NCI-H1105 (cell line): ENCODE results near the gene BLOC1S3.

ENCODE experiments used
- DNase-seq: peaks from one replicate; lab custom pipeline; 2025; lab: John Stamatoyannopoulos, UW

BLOC1S3 gene

DNA sequence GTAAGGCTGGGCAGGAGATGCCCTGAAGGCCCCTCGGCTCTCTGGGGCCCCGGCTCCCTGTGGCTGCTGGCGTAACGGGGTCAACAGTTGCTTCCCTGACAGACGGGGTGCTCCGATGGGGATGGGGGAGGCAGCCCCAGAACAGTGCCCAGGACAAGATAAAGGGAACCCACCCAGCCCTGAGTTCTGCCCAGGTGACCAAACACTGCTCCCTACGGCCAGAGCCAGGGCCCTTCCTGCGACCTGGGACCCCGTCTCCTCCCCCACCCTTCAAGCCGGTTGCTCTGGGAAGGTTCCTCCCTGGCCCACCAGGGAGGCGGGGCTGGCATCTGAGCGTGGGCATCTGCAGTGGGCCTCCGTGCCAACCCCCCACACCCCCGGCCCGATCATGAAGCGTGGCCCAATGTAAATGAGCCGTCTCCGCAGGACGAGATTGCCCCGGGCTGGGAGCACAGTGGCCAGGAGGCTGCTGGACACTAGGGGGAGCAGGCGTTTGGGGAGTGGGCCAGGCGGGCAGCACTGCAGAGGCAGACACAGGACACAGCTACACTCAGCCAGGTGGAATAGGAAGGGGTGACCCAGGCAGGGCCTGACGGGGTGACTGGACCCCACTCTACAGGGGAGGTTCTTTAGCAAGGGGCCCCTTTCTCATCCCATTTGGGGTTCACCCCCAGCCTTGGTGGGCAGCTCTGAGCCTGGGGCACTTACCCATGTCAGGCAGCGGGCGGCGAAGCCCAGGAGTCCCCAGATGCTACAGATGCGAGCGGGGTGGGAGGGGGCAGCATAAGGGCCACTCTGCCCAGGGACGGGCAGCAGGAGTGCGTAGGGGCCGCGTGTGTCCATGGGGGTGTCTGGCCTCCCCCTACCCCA is 16.6 kb upstream of the BLOC1S3 start:
- DNase-seq = no peak

DNA sequence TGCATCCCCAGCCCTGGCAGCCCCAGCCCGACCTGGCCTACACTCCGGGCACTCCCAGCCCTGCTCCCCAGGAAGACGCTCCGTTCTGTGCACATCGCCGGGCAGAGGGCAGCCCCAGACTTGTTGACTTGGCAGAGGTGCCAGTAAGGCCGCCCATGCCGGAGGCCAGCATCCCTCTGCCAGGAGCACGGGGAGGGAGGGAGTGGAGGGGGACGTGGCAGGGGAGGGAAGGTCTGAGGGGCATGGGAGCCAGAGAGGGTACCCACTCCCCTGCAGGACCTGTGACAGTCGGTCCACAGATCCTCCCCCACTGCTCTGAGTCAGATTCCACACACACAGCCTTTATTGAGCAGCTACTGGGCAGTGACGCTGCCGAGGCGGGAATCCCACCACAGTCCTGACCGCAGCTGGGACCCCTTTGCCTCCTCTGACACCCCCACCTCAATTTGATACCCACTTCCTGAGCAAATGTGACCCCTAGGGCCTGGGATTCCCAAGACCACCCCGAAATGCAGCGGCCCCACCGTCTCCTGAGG is 15.9 kb upstream of the BLOC1S3 start:
- no peak for DNase-seq

DNA sequence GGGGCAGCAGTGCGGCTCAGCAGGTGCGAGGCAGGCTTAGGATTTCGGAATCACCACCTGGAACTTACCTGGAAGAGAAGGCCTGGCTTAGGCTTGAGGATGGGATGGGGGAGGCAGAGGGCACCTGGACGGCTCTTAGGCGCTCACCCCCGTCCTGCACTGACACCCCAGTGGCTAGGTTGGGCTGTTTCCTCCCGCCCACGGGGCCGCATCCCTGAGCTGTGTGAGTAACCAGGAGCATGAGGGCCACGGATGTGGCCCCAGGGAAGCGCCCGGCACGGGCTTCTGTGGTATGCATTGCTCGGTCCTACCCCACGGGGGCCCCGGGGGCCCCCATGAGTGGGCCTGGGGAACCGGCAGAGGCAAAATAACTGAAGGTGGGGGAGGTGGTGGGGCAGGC is 15.4 kb upstream of the BLOC1S3 start:
- no peak for DNase-seq

DNA sequence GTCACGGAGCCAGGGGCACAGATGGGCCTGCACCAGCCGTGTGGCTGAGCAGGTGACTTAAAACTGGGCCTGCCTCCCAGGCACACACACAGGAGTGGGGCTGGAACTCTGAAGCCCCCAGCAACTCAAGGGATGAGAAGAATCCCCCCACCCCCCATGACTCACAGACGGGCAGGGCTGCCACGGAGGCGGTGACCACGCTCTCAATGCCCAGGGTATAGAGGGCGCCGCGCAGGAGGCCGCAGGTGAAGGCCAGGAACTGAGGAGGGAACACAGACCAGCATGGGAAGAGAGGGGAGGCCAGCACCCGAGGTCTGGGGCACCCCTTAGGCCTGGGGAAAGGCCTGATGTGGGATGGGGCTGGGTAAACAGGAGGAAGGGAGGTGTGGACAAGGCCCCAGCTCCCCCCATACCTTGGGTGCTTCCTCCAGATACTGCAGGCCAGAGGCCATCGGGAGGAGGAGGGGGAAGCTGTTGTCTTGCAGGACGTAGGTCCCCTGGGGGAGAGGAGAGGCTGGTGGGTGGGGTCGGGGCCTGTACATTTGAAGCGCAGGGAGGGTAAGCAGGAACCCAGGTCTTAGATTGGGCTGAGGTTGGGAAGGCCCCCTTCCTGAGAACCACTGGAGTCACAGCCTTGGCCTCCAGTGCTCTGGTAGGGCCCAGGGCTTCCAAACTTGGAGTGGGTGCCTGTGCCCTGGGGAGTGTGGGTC is 14.7 kb upstream of the BLOC1S3 start:
- no peak for DNase-seq

DNA sequence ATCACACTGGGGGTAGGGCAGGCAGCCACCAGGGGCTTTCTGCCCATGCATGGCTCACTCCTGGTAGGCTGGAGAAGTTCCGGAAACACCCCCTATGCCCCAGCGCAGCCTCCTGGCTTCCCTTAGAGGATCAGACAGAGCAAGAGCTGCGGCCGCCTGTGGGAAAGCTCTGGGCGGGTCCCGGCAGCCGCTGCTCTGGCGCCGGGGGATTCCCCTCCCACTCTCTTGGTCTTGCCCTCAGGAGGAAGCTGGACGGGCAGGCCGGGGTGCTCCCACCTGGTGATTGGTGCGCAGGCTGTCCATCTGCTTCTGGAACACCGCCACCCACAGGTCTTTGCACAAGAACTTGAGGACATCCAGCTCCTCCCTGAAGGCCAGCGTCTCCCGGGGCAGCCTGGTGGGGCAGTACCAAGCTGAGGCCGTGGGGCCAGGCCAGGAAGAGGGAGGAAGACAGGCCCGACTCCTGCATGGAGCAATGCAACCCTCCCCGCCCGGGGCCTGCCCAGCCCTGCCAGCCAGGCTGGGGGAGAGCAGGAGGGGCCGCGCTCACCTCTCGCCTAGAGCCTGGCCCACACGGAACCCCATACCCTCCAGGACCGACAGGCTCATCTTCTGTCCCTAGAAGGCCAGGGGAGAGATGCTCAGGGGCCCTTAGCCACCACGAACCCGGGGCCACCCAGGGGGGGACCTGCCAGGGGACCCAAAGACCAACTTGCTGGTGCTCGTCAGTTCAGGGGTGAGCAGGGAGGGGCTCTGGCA is 13.8 kb upstream of the BLOC1S3 start:
- DNase-seq = no peak

DNA sequence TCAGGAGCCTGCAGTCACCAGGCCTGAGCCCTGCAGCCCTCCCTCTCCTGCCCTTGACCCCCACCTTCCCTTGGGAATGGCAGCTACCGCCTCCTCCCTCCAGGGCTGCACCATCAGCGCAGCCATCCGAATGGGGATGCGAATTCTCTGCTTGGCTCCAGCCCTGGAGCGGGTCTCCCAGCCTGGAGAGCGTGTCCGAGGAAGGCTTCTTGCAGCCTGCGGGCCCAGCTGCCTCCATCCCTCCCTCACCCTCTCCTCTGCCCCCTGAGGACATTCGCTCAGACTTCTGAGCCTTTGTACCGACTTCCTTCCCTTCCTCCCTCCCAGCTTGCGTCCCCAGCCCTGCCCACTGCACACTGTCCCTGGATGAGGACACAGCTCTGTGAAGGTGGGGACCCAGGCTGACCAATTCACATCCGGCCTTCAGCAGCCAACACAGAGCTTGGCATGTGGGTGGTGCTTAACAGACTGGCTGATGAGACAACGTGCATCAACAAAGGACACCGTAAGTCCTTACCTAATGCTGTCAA is 11.8 kb upstream of the BLOC1S3 start:
- DNase-seq = no peak

DNA sequence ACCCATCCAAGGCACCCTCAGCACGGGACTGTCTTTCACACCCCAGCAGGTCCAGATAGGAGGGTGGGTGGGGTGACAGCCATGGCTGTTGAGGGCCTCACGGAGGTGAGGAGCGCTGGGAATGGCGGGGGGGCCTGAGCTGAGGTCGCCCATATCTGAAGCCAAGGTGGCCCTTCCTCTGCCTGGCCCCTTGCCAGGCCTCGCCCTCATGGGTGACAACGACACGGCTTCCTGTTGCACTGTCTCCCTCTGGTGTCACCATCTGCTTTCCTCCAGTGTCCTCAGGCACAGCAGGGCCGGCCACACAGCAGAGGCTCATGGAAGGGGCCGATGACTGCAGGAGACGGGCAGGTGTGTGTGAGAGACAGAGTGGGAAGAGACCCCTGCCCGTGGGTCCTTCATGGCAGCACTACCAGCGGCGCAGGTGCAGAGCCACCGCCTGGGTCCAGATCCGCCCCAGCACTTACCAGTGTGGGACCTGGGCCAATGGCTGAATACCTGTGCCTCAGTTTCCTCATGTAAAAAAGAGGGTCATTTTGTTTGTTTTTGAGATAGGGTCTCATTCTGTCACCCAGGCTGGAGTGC is 9.7 kb upstream of the BLOC1S3 start:
- DNase-seq = no peak

DNA sequence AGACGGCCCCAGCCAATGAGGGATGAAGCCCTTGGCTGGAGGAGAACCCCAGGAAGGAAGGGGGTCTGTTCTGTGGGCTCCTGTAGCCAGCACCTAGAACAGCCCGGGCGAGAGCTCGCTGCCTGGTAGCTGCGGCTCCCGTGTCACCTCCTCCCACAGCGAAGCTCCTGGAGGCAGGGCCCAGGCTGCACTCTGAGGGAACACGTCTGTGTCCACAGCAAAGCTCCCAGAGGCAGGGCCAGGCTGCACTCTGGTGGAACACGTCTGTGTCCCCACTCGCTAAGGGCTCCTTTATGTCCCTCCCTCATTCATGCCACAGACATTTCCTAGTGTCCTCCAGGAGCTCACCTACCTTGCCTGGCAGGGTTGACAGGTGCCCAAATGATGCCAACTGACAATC is 9.0 kb upstream of the BLOC1S3 start:
- DNase-seq = no peak

DNA sequence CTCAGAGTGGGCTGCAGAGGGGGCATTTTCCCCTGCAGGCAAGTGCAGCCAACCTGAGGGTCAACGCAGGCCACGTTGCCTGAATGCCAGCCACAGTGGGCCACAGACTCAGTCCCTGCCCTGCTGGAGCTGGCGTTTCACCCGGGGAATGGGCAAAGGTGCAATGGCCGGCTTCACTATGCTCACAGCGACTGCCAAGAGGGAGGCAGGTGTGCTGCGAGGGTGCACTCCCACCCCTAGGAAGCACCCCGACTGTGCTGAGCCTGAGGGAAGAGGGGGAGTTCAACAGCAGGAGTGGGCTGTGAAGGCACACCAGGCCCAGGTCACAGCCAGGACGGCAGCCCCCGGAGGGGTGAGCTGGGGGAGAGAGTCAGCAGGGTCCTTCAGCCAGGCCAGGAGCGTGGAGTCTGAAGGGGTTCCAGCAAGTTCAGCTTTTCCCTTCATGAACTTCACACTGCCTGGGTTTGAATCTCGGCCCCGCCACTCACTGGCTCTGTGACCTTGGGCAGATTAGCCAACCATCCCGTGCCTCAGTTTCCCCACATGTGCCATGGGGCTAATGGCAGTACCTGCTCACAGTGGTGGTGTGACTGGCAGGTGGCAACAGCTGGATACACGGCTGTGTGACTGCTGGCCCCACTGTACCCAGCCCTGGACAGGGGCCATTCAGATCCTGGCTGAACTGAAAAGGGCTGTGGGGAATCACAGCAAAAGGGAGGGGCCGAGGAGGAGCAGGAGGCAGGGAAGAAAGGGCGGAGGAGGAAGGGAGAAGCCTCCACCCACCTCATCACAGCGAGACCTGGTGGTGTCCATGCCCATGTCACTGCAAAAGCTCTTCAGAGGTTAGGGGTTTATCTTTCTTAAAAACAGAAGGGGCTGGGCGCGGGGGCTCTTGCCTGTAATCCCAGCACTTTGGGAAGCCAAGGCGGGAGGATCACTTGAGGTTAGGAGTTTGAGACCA is 8.2 kb upstream of the BLOC1S3 start:
- DNase-seq = no peak

DNA sequence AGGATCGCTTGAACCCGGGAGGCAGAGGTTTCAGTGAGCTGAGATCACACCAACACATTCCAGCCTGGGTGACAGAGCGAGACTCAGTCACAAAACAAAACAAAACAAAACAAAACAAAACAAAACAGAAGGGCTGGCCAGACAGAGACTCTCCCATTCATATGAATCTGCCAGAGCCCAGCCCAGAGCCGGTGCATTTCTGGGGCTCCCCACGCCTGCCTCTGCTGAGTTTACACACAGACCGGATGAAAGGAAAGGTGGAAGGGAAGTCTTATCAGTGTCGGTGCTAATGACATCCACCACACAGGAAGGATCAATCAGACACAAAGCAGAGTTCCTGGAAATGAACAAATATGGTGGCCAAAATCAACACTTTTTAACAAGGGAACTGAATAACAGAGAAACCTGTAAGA is 7.4 kb upstream of the BLOC1S3 start:
- DNase-seq = no peak

DNA sequence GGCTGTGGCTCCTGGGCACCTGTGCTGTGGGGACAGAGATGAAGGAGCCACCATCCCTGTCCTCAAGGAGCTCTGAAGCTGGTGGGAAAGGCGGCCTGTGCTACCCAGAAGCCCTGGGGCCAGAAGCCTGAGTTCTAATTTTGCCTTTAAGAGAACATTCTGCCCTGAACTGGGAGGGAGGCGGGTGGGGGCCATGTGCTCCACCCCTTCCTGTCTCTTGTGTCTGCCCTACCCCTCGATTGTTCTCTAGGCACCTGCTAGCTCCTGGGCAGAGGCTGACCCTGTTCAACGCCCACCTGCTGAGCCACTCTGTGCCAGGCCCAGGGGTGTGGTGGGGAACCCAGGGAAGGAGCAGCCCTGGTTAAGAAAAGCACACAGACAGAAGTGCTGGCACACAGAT is 6.4 kb upstream of the BLOC1S3 start:
- DNase-seq = no peak

DNA sequence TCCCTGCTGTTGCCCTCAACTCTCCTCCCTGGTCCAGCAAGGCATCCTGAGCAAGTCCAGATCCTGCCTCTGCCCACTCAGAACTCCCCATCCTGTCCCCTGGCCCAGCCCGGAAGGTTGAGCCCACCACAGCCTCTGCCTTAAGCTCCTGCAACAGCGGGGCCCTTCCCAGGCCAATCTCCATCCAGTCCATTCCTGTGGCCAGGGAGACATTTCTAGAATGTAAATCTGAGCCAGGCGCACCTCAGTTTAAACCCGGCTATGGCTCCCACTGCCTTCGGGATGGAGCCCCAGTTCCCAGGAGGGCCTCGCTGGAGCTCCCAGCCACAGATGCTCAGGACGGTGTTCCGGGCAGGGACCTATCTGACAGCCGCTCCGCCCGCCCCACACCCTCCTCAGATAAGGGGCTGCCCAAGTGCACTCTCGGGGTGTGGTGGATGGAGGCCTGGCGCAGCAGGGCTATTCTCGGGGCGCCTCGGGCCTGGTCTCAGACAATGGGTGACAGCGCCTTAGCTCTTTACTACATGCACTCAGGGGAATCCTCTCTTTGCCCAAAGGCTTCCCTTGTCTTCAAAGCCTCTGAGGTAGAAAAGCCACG is 5.9 kb upstream of the BLOC1S3 start:
- no peak for DNase-seq

DNA sequence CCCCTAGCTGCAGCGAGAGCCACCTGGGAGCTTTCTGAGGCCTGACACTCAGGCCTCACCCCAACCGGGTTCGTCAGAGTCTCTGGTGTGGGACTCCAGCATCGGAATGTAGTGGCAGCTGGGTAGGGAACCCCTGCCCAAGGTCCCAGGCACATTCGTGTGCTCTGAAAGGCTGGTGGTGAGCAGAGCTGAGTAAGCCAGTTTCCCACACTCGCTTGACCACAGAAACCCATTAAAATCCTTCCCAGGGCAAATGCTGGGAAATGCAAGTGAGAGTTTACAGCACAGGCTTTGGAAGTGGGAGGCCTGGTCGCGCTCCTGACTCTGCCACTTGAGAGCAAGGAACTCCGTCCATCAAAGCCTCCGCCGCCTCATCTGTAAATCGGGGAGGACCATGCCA is 4.8 kb upstream of the BLOC1S3 start:
- DNase-seq = no peak

DNA sequence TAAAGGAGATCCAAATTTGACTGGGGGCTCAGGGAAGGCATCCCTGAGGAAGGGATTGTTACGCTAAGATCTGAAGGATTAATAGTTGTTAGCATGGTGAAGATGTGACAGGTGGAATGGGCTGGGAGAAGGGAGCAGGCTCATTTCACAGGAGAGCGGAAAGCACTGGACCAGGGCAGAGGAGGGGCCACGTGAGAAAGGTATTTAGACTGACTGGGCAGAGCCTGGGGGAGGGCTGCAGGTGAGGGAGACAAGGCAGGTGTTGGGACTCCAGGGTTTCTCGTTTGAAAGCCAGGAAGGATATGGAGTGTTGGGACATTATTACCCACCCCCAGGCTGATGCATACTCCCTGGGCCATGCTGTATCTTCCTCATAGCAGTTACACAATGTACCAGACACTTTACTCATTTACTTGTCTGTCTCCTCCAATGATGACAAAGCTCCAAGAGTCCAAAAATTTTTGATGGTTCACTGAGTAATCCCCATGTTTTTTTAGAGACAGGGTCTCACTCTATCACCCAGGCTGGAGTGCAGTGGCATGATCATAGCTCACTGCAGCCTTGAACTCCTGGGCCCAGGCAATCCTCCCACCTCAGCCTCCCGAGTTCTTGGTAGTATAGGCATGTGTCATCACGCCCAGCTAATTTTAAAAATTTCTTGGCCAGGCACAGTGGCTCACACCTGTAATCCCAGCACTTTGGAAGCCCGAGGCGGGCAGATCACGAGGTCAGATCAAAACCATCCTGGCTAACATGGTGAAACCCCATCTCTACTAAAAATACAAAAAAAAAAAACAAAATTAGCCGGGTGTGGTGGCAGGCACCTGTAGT is 2.9 kb upstream of the BLOC1S3 start:
- DNase-seq = no peak

DNA sequence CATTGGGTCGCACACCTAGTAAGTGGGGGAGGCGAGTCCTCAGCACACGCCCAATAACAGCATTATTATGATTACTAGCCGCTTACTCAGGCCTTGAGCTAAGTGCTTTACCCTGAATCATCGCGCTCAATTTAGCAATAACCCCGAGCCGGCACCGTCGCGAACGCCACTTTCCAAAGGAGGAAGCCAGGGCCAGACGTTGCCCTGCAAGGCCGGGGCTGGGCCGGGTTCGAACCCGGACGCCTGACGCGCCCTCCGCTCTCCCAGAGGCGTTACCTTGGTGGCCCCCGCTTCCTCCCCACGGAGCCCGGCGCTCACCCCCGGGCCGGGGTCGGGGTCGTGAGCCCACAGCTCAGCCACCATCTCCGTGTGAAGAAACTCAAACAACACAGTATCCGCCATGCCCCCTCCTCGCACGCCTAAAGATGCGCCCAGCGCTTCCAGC is 745 bp upstream of the BLOC1S3 start, which contains the start of gene TRAPPC6A:
Gene TRAPPC6A, minus strand, starts transcription at position 421 of the 445 bp plus-strand sequence. Its CDS starts 19 bp downstream, at position 402.
- DNase-seq = no peak

DNA sequence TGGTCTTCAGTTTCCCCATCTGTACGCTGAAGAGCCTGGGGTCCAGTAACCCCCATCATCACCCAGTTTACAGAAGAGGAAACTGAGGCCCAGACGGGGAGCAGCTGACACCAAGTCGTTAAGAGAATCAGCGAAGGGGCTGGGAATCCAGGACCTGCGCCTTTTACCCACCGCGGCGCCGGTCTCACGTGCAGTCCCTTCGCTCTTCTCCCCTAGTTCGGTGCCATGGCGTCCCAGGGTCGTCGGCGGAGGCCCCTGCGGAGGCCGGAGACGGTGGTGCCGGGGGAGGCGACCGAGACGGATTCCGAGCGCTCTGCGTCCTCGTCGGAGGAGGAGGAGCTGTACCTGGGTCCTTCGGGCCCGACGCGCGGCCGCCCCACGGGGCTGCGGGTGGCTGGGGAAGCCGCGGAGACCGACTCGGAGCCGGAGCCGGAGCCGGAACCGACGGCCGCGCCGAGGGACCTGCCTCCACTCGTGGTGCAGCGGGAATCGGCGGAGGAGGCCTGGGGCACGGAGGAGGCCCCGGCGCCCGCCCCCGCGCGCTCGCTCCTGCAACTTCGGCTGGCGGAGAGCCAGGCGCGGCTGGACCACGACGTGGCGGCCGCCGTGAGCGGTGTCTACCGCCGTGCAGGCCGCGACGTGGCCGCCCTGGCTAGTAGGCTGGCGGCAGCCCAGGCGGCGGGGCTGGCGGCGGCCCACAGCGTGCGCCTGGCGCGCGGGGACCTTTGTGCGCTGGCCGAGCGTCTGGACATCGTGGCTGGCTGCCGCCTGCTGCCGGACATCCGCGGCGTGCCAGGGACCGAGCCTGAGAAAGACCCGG is 698 bp downstream of the BLOC1S3 start:
- DNase-seq = no peak

DNA sequence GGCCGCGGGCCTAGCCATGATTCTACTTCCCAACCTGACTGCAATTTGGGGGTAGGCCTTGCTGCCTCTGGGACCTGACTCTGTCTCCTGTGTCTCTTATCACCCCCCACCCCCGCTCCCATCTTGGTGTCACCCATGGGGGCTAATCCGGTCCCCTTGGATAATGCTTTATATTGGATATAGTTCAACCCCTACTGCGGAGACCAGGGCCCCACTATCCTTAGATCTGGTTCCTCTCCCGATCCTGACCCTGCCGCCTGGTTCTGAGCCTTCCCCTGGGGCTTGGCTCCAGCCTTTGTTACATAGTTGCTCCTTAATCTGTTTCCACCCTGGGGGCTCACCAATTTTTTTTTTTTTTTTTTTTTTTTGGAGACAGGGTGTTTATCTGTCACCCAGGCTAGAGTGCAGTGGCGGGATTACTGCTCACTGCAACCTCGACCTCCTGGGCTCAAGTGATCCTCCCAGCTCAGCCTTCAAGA is 1.3 kb downstream of the BLOC1S3 start:
- no peak for DNase-seq

DNA sequence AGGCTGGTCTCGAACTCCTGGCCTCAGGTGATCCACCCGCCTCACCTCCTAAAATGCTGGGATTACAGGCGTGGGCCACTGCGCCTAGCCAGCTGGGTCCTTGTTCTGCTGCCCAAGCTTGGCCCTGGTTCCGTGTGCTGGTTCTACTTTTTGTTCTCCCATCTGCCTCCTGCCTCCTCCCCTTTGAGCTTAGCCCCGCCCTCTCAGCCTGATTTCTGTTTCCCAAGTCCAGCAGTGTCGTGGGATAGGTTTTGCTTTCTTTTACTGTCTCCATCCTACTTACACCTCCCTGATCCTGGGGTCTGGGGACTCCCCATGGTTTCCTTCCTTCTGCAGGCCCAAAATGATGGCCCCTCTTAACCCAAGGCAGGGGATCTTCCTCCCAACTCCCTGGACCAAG is 2.4 kb downstream of the BLOC1S3 start:
- DNase-seq = no peak
